K562 (cell line): ENCODE data around the gene FARSA. TPM values are rescaled to one million over a fixed set of nuclear protein-coding genes. Genes with fewer than 3 reads are reported as not detected.

ENCODE experiments used
- ARNT ChIP-seq, 2 experiments: fragments of 450-650 bp; IDR thresholded peaks; 2 replicates each; pipeline ENCODE4 v1.6.1; 2016; ENCODE audit warnings: mild to moderate bottlenecking in 1 of 2
- BACH1 ChIP-seq: fragments of 200-800 bp; sonication (Bioruptor generic); IDR thresholded peaks from 2 replicates; pipeline ENCODE4 v1.6.1; 2016; ENCODE audit warnings: missing genetic modification characterization, missing compliant biosample characterization
- DPF2 ChIP-seq: fragments of 450-650 bp; IDR thresholded peaks from 2 replicates; pipeline ENCODE4 v1.6.1; 2016
- GTF2A2 ChIP-seq: IDR thresholded peaks from 2 replicates; pipeline ENCODE4 v1.6.1; 2016; ENCODE audit warnings: mild to moderate bottlenecking, missing genetic modification characterization, missing compliant biosample characterization
- HNRNPUL1 ChIP-seq: fragments of 200-400 bp; formaldehyde crosslinking; IDR thresholded peaks from 2 replicates; pipeline ENCODE4 v1.6.1; 2017; ENCODE audit warnings: low read length
- ILK ChIP-seq: fragments of 450-650 bp; IDR thresholded peaks from 2 replicates; pipeline ENCODE4 v1.6.1; 2016; ENCODE audit warnings: missing genetic modification characterization, low read depth, mild to moderate bottlenecking, missing compliant biosample characterization, moderate library complexity, borderline replicate concordance
- MAZ ChIP-seq, 2 experiments: fragments of 450-650 bp in 1 of 2; sonication (generic) in 1 of 2; formaldehyde crosslinking; IDR thresholded peaks in 1 of 2; conservative IDR thresholded peaks in 1 of 2; 2 replicates each; pipeline versions ENCODE4 v1.4.0 to v1.5.0; 2020; ENCODE audit warnings: mild to moderate bottlenecking in 1 of 2, missing genetic modification reagents in 1 of 2
- MECOM ChIP-seq: fragments of 250-450 bp; sonication (Bioruptor Pico); IDR thresholded peaks from 2 replicates; pipeline ENCODE4 v1.8.0; 2022; ENCODE audit warnings: inconsistent platforms
- NR2C2 ChIP-seq, 2 experiments: fragments of 200-800 bp in 1 of 2; sonication (Bioruptor generic) in 1 of 2; sonication (generic) in 1 of 2; formaldehyde crosslinking in 1 of 2; IDR thresholded peaks; 2 replicates each; pipeline versions ENCODE4 v1.6.1 to v1.8.0; 2016 to 2022; ENCODE audit warnings: mild to moderate bottlenecking in 1 of 2, missing compliant biosample characterization in 1 of 2, missing genetic modification characterization in 1 of 2, missing genetic modification reagents in 1 of 2
- RNF2 ChIP-seq: sonication (generic); IDR thresholded peaks from 2 replicates; pipeline ENCODE4 v1.6.1; 2016
- SAFB ChIP-seq: fragments of 200-400 bp; formaldehyde crosslinking; IDR thresholded peaks from 2 replicates; pipeline ENCODE4 v1.6.1; 2017; ENCODE audit warnings: low read depth, low read length, borderline replicate concordance
- STAT5B ChIP-seq: fragments of 250-450 bp; sonication (Bioruptor Pico); IDR thresholded peaks from 2 replicates; pipeline ENCODE4 v1.8.0; 2021; ENCODE audit warnings: mild to moderate bottlenecking, inconsistent platforms
- SUPT5H ChIP-seq: fragments of 450-650 bp; IDR thresholded peaks from 2 replicates; pipeline ENCODE4 v1.6.1; 2016
- TAL1 ChIP-seq: fragments of 450-650 bp; IDR thresholded peaks from 2 replicates; pipeline ENCODE4 v1.6.1; 2016; ENCODE audit warnings: mild to moderate bottlenecking
- THRAP3 ChIP-seq: fragments of 450-650 bp; IDR thresholded peaks from 2 replicates; pipeline ENCODE4 v1.6.1; 2016; ENCODE audit warnings: mild to moderate bottlenecking, inconsistent platforms, borderline replicate concordance
- TRIM28 ChIP-seq: fragments of 450-650 bp; IDR thresholded peaks from 2 replicates; pipeline ENCODE4 v1.6.1; 2017
- U2AF2 ChIP-seq: fragments of 200-400 bp; formaldehyde crosslinking; optimal IDR thresholded peaks from 2 replicates; pipeline ENCODE3; 2017; ENCODE audit warnings: low read depth, mild to moderate bottlenecking, low read length
- USF2 ChIP-seq: sonication (generic); formaldehyde crosslinking; IDR thresholded peaks from 2 replicates; pipeline ENCODE4 v1.5.0; 2020; ENCODE audit warnings: missing genetic modification reagents
- XRCC3 ChIP-seq: fragments of 450-650 bp; IDR thresholded peaks from 2 replicates; pipeline ENCODE4 v1.6.1; 2017; ENCODE audit warnings: mild to moderate bottlenecking, moderate library complexity
- YBX1 ChIP-seq: fragments of 450-650 bp; IDR thresholded peaks from 2 replicates; pipeline ENCODE4 v1.7.1; 2016; ENCODE audit warnings: mild to moderate bottlenecking
- ZNF140 ChIP-seq: fragments of 250-450 bp; sonication (Bioruptor Pico); IDR thresholded peaks from 2 replicates; pipeline ENCODE4 v1.8.0; 2021; ENCODE audit warnings: moderate library complexity, mild to moderate bottlenecking, inconsistent platforms
- ZNF444 ChIP-seq: fragments of 250-450 bp; sonication (Bioruptor Pico); IDR thresholded peaks from 2 replicates; pipeline ENCODE4 v1.4.0; 2020; ENCODE audit warnings: mild to moderate bottlenecking, moderate library complexity
- ZNF449 ChIP-seq: fragments of 250-450 bp; sonication (Bioruptor Pico); IDR thresholded peaks from 2 replicates; pipeline ENCODE4 v1.8.0; 2022; ENCODE audit warnings: moderate library complexity, mild to moderate bottlenecking, inconsistent platforms
- ZNF668 ChIP-seq: fragments of 250-450 bp; sonication (Bioruptor Pico); IDR thresholded peaks from 2 replicates; pipeline ENCODE4 v1.8.0; 2022; ENCODE audit warnings: mild to moderate bottlenecking, inconsistent platforms
- polyA plus RNA-seq, 8 experiments: library from polyadenylated mRNA; depleted of rRNA in 4 of 8; stranded (reverse) in 5 of 8; unstranded in 3 of 8; fragments of >200 nt; fragmentation: Nextera tagmentation in 2 of 8; fragmentation: Illumina TruSeq in 1 of 8; extraction: Ambion mirVana in 2 of 8; extraction: Trizol in 1 of 8; gene quantifications; 2 replicates each; pipeline versions ENCODE4 v1.2.1 to v1.2.3, GENCODE V29; 2011 to 2014; ENCODE audit warnings: inconsistent platforms in 1 of 8, missing spikeins in 1 of 8
- total RNA-seq, 7 experiments: library from RNA; depleted of rRNA in 6 of 7; stranded (reverse); fragments of >200 nt in 6 of 7; fragmentation: Illumina TruSeq in 2 of 7; extraction: Trizol in 2 of 7; gene quantifications; 2 replicates each; pipeline versions ENCODE4 v1.2.1 to v1.2.3, GENCODE V29; 2011 to 2021; ENCODE audit warnings: low replicate concordance in 1 of 7
- TF ChIP-seq, protein P1 (sequence below): fragments of 250-450 bp; sonication (Bioruptor Pico); IDR thresholded peaks from 2 replicates; pipeline ENCODE4 v1.4.0; 2020; ENCODE audit warnings: mild to moderate bottlenecking, moderate library complexity

FARSA gene
- total and polyA plus RNA-seq, 9 of the 15 experiments (the other 6 are each of a cell fraction or from before 2014, with no cell fraction given) = 25.2 to 237 (median 89.6) TPM

DNA sequence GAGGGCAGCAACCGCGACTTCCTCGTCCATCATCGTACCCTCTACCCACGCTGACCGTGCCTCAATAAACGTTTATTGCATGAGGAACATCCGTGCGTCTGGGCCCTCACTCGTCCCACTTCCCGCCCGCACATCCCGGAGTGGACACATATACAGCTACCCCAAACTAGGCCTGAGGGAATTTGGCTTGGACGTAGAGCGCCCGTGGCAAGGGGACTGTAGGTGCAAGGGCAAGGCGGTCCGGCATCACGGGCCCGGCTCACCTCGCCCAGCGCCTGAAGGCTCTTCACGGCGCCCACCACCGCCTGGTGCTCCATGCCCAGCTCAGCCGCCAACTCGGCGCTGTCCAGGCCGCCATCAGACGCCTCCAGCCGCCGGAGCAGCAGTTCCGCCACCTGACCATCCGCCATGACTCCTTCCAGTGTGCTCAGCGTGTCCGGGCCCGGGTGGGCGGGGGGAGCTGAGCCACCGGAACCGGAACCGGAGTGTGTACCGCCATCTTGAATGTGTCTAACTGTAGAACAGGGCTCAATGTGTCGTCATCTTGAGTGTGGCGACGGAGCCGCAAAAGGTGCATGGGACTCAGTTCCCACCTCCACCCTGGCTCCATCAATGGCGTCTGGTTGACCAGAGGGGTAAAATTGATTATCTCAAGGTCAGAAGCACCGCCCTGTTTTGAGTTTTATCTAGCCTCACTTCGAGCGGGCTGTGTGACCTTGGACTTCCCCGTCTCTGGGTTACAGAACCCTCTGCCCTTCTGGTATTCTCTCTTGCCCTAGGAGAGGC is at the start of gene FARSA (continued):
- no peak; the same call in 1 of the 2 replicates for TF ChIP-seq NR2C2 (CRISPR knock-in tag; IDR thresholded peaks at IDR 0.05)
- TF ChIP-seq NR2C2 (tag; IDR thresholded peaks at IDR 0.05) = peak; percentile 94
- TF ChIP-seq ZNF449 (CRISPR knock-in tag) = no peak
- no peak for TF ChIP-seq U2AF2
- no peak for TF ChIP-seq HNRNPUL1
- TF ChIP-seq ILK (tag) = no peak
- TF ChIP-seq SAFB = no peak
- TF ChIP-seq ZNF444 = no peak
- no peak for TF ChIP-seq ARNT (IDR thresholded peaks at IDR 0.05)
- no peak for TF ChIP-seq TAL1
- TF ChIP-seq, protein P1, sequence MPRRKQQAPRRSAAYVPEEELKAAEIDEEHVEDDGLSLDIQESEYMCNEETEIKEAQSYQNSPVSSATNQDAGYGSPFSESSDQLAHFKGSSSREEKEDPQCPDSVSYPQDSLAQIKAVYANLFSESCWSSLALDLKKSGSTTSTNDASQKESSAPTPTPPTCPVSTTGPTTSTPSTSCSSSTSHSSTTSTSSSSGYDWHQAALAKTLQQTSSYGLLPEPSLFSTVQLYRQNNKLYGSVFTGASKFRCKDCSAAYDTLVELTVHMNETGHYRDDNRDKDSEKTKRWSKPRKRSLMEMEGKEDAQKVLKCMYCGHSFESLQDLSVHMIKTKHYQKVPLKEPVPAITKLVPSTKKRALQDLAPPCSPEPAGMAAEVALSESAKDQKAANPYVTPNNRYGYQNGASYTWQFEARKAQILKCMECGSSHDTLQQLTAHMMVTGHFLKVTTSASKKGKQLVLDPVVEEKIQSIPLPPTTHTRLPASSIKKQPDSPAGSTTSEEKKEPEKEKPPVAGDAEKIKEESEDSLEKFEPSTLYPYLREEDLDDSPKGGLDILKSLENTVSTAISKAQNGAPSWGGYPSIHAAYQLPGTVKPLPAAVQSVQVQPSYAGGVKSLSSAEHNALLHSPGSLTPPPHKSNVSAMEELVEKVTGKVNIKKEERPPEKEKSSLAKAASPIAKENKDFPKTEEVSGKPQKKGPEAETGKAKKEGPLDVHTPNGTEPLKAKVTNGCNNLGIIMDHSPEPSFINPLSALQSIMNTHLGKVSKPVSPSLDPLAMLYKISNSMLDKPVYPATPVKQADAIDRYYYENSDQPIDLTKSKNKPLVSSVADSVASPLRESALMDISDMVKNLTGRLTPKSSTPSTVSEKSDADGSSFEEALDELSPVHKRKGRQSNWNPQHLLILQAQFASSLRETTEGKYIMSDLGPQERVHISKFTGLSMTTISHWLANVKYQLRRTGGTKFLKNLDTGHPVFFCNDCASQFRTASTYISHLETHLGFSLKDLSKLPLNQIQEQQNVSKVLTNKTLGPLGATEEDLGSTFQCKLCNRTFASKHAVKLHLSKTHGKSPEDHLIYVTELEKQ (CRISPR knock-in tag) = no peak
- TF ChIP-seq XRCC3 = no peak
- no peak for TF ChIP-seq GTF2A2 (tag)
- TF ChIP-seq SUPT5H = peak; percentile 96
- TF ChIP-seq MECOM (CRISPR knock-in tag) = no peak
- TF ChIP-seq THRAP3 = no peak
- TF ChIP-seq BACH1 (tag) = peak; percentile 63; the same call in 1 of the 2 replicates
- TF ChIP-seq ZNF140 (CRISPR knock-in tag) = no peak
- TF ChIP-seq MAZ (CRISPR knock-in tag; conservative IDR thresholded peaks at IDR 0.05 in 1 of 2, IDR thresholded peaks at IDR 0.05 in 1 of 2) = peak; percentile 68 to 82; a peak in 3 of 4 replicates
- peak; percentile 47; the same call in 1 of the 2 replicates for TF ChIP-seq USF2 (CRISPR knock-in tag)
- TF ChIP-seq TRIM28 = no peak
- TF ChIP-seq YBX1 = no peak
- no peak for TF ChIP-seq ZNF668 (CRISPR knock-in tag)
- TF ChIP-seq STAT5B = no peak
- TF ChIP-seq DPF2 = no peak
- TF ChIP-seq RNF2 = no peak
